Gastrocnemius medialis (tissue), 4 donors: ENCODE data around the gene PKP4. TPM values are rescaled to one million over a fixed set of nuclear protein-coding genes. Genes with fewer than 3 reads are reported as not detected.

ENCODE experiments used
- ATAC-seq, 2 donors: fragments of 150-250 bp; one replicate each; pipeline ENCODE4 v1.9.1; 2016
- DNase-seq, 2 donors: peaks; one replicate each; pipeline ENCODE4 v3.0.0-alpha.2; 2019
- H3K27ac ChIP-seq, 4 donors: fragments of 200-600 bp; sonication (generic); 1 replicate in 1 of 4; 2 replicates in 3 of 4; pipeline ENCODE4 v1.5.1; 2016 to 2018; ENCODE audit warnings: mild to moderate bottlenecking in 2 of 4, moderate library complexity in 1 of 4
- H3K27me3 ChIP-seq, 3 donors: fragments of 200-600 bp; sonication (generic) in 2 of 3; 1 replicate in 1 of 3; 2 replicates in 2 of 3; pipeline versions ENCODE4 v1.5.1 to v1.6.0; 2016 to 2019; ENCODE audit warnings: mild to moderate bottlenecking in 1 of 3, moderate library complexity in 1 of 3
- H3K36me3 ChIP-seq, 2 donors: fragments of 200-600 bp; sonication (generic) in 1 of 2; one replicate each; pipeline ENCODE4 v1.5.1; 2017 to 2018
- H3K4me1 ChIP-seq, 2 donors: fragments of 200-600 bp; sonication (generic) in 1 of 2; one replicate each; pipeline ENCODE4 v1.5.1; 2016 to 2017; ENCODE audit warnings: mild to moderate bottlenecking in 2 of 2
- H3K4me3 ChIP-seq, 4 donors: fragments of 200-600 bp; sonication (generic) in 3 of 4; 1 replicate in 1 of 4; 2 replicates in 3 of 4; pipeline ENCODE4 v1.5.1; 2016 to 2019; ENCODE audit warnings: mild to moderate bottlenecking in 2 of 4
- H3K9me3 ChIP-seq, 3 donors: fragments of 200-600 bp; sonication (generic) in 2 of 3; 1 replicate in 1 of 3; 2 replicates in 2 of 3; pipeline ENCODE4 v1.5.1; 2016 to 2019
- POLR2A ChIP-seq, 2 donors: fragments of 450-650 bp; IDR thresholded peaks; one replicate each; pipeline ENCODE4 v1.6.1; 2017; ENCODE audit warnings: antibody characterized with exemption in 2 of 2, mild to moderate bottlenecking in 2 of 2, moderate library complexity in 2 of 2
- in situ Hi-C, 4 donors: fragments of 200-750 bp; cut with MboI; loops; one replicate each; pipeline versions ENCODE4 v1.15.0 to v1.8.0; 2017; ENCODE audit warnings: low sequenced_read_pairs in 4 of 4
- intact Hi-C: fragments of 100-400 bp; cut with DNase I; formaldehyde crosslinking; loops from one replicate; pipeline ENCODE4 v1.15.1; 2023; ENCODE audit warnings: low total_unique reads
- total RNA-seq, 4 donors: library from RNA; depleted of rRNA; stranded (reverse); fragments of >200 nt; gene quantifications; one replicate each; pipeline versions ENCODE4 v1.1.0 to v1.2.3, GENCODE V29; 2016
- TF ChIP-seq, protein P1 (sequence below), 5 experiments: fragments of 450-650 bp in 3 of 5; fragments of 200-600 bp in 2 of 5; sonication (generic) in 2 of 5; IDR thresholded peaks in 4 of 5; conservative IDR thresholded peaks in 1 of 5; 1 replicate in 4 of 5; 2 replicates in 1 of 5; pipeline ENCODE4 v1.5.1; 2016 to 2019; ENCODE audit warnings: antibody characterized with exemption in 5 of 5, mild to moderate bottlenecking in 3 of 5, moderate library complexity in 3 of 5

PKP4 gene
- total RNA-seq, 4 donors from 2014 or later = 15.3 to 36.0 (median 25.6) TPM

GRCh38 chr2:158689391-158689790, 232.6 kb downstream of the PKP4 start:
- H3K27ac ChIP-seq = no peak overlapping the region
- TF ChIP-seq POLR2A (IDR thresholded peaks at IDR 0.05) = no peak
- TF ChIP-seq, protein P1, sequence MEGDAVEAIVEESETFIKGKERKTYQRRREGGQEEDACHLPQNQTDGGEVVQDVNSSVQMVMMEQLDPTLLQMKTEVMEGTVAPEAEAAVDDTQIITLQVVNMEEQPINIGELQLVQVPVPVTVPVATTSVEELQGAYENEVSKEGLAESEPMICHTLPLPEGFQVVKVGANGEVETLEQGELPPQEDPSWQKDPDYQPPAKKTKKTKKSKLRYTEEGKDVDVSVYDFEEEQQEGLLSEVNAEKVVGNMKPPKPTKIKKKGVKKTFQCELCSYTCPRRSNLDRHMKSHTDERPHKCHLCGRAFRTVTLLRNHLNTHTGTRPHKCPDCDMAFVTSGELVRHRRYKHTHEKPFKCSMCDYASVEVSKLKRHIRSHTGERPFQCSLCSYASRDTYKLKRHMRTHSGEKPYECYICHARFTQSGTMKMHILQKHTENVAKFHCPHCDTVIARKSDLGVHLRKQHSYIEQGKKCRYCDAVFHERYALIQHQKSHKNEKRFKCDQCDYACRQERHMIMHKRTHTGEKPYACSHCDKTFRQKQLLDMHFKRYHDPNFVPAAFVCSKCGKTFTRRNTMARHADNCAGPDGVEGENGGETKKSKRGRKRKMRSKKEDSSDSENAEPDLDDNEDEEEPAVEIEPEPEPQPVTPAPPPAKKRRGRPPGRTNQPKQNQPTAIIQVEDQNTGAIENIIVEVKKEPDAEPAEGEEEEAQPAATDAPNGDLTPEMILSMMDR (IDR thresholded peaks at IDR 0.05 in 4 of 5, conservative IDR thresholded peaks at IDR 0.05 in 1 of 5) = no peak
- in situ Hi-C loops (no loop called here), intact Hi-C loops (no loop called here)
- H3K9me3 ChIP-seq = no peaks in the 10 kb centered on the region
- no peaks in the 10 kb centered on the region for H3K27me3 ChIP-seq
- H3K4me1 ChIP-seq = no peaks in the 10 kb centered on the region
- no peak for ATAC-seq
- DNase-seq = no peak
- H3K4me3 ChIP-seq = no peak overlapping the region
- H3K36me3 ChIP-seq = no peaks in the 10 kb centered on the region

DNA sequence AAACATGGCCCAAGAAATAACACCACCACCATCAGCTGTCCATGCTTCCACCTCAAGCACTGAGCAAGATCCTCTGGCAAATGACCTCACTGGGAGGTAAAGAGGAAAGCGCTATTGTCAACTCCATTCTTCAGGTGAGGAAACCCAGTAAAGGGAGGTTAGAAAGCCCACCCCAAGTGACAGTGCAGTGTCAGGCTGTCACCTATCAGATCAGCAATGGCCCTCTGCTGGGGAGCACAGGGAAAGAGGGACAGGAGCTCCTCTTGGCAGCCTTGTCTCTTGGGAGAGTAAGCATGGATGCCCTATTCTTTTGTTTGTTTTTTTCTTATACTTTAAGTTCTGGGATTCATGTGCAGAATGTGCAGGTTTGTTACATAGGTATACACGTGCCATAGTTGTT, 234.1 kb downstream of the PKP4 start:
- TF ChIP-seq POLR2A (IDR thresholded peaks at IDR 0.05) = no peak
- TF ChIP-seq, protein P1 (IDR thresholded peaks at IDR 0.05 in 4 of 5, conservative IDR thresholded peaks at IDR 0.05 in 1 of 5) = no peak
- in situ Hi-C loops (no loop called here), intact Hi-C loops (no loop called here)
- Histone ChIP-seq H3K27me3 (no peaks in the 10 kb centered on the region), H3K9me3 (no peaks in the 10 kb centered on the region), H3K36me3 (no peaks in the 10 kb centered on the region), H3K4me3 (no peak overlapping the region), H3K27ac (no peak overlapping the region), H3K4me1 (no peaks in the 10 kb centered on the region)
- DNase-seq = no peak
- no peak for ATAC-seq

DNA sequence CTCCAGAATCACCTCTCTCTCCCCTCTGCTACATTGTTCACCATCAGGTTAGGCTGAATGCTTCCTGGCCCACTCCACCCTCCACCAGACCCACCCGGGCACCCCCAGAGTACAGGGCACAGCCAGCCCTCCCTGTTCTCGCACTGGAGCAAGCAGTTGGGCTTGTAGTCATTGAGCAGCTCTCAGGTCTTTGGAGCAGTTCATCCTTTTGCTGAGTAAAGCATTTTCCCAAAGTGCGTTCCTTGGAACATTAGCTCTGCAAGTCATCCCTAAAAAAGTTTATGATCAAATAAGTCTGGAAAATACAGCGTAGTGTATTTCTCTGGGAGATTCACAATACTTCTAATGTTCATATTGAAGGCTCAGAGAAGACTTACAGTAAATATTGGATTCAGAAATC, 234.9 kb downstream of the PKP4 start:
- intact Hi-C loops (no loop called here), in situ Hi-C loops (no loop called here)
- DNase-seq (no peak), ATAC-seq (no peak)
- Histone ChIP-seq H3K4me3 (no peak overlapping the region), H3K36me3 (no peaks in the 10 kb centered on the region), H3K9me3 (no peaks in the 10 kb centered on the region), H3K4me1 (no peaks in the 10 kb centered on the region), H3K27ac (no peak overlapping the region), H3K27me3 (no peaks in the 10 kb centered on the region)
- no peak for TF ChIP-seq POLR2A (IDR thresholded peaks at IDR 0.05)
- TF ChIP-seq, protein P1 (IDR thresholded peaks at IDR 0.05 in 4 of 5, conservative IDR thresholded peaks at IDR 0.05 in 1 of 5) = no peak

DNA sequence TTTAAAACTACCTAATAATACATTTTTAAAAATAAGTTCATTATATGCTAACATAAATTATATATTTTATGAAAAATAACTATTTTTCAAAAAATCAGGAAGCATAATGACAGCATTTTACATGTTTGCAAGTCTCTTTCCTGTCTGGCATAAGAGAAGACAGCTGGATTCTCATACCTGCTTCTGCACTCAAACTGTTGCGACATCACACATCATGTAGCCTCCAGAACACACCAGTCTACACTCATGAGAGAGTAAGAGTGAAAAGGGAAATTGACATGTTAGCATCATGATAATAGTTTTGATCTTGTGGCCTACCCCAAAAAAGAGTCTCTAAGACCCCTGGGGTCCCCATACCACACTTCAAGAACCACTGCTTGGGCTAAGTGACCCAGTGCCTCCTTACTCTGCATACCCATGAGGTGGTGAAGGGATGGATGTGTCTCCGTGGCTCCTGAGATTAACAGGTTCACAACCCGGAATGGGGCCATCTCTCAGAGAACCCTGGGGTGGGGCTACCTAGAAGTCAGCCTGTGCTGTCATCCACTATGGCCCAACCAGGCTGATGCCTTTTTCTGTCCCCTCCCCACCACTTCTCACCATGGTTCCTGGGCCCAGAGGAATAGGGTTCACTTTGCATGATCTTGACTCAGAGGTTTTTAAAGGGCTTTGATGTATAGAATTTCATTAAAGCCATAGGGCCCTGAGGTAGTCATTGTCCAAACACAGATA, 235.8 kb downstream of the PKP4 start:
- no peak overlapping the region for H3K27ac ChIP-seq
- H3K4me1 ChIP-seq = no peaks in the 10 kb centered on the region
- H3K36me3 ChIP-seq = no peaks in the 10 kb centered on the region
- no peaks in the 10 kb centered on the region for H3K9me3 ChIP-seq
- in situ Hi-C loops = no loop called here
- H3K27me3 ChIP-seq = no peaks in the 10 kb centered on the region
- no peak overlapping the region for H3K4me3 ChIP-seq
- intact Hi-C loops = no loop called here
- ATAC-seq = no peak
- no peak for DNase-seq
- TF ChIP-seq, protein P1 (IDR thresholded peaks at IDR 0.05 in 4 of 5, conservative IDR thresholded peaks at IDR 0.05 in 1 of 5) = no peak
- no peak for TF ChIP-seq POLR2A (IDR thresholded peaks at IDR 0.05)

- H3K9me3 ChIP-seq = no peaks in the 10 kb centered on the region
- H3K27ac ChIP-seq = no peak overlapping the region
- H3K4me1 ChIP-seq = no peaks in the 10 kb centered on the region
- no peaks in the 10 kb centered on the region for H3K27me3 ChIP-seq
- H3K4me3 ChIP-seq = no peak overlapping the region
- ATAC-seq (no peak), DNase-seq (no peak)
- in situ Hi-C loops = no loop called here
- intact Hi-C loops = no loop called here
- no peaks in the 10 kb centered on the region for H3K36me3 ChIP-seq
- TF ChIP-seq, protein P1 (IDR thresholded peaks at IDR 0.05 in 4 of 5, conservative IDR thresholded peaks at IDR 0.05 in 1 of 5) = no peak
- TF ChIP-seq POLR2A (IDR thresholded peaks at IDR 0.05) = no peak
Observed at GRCh38 chr2:158693476-158693875, 236.7 kb downstream of the PKP4 start.
